ENCODE measurements around the gene TSPAN18. TPM values are rescaled to one million over a fixed set of nuclear protein-coding genes. Genes with fewer than 3 reads are reported as not detected.

TSPAN18 gene
- total and polyA plus RNA-seq, 2 donors from 2014 or later = 13.8 to 38.1 TPM

DNA sequence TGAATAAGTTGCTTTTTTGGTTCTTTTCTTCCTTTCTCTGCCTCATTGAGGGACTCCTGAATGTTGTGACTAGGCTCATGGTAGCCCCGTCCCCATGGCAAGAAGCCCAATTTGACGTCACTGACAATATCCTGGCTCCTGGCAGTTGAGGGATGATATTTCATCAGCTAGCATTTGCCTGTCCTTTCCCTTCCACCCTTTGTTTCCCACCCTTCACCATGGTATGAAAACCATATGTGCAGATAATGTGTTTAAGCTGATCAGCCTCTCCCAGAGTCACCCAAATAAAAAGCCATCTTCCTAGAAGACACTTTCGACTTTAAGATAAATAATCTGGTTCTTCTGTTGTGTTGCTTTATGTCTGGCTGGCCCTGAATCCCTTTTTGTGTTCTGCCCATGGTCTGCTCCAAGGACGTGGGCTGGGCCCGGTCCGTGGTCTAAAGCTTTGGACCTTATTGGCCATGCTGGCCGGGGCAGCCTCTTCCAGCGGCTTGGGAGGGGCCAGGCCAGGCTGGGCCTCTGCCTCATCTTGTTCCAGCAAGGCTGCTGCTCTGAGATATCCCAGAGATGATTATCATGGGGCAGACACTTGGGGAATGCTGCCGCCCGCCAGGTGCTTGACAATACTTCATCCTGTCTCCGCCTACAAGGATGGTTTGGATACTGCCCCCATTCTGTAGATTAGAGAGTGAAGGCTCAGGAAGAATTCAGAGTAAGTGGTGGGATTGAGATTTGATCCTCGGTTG is 5.1 kb downstream of the TSPAN18 start:
- H3K4me1 ChIP-seq (ENCODE audit: control insufficient read depth in 2 of 3, insufficient read depth in 2 of 3, low read depth in 1 of 3, low read length in 3 of 3) = peaks cover 0 to 6% (median 0%) of the 10 kb centered on the region in 3 donors
- no peaks in the 10 kb centered on the region for H3K36me3 ChIP-seq (ENCODE audit: control insufficient read depth in 2 of 3, insufficient read depth in 3 of 3, low read length in 3 of 3)
- no peak overlapping the region for H3K27ac ChIP-seq (ENCODE audit: low read depth in 2 of 2, low read length in 2 of 2)
- no peak overlapping the region for H3K4me3 ChIP-seq (ENCODE audit: low read length in 3 of 3)
- FAIRE-seq (no peak), DNase-seq (peak in 1 of 5 donors; percentile 28)
- no peak overlapping the region for H3K9ac ChIP-seq (ENCODE audit: low read length in 3 of 3)
- intact Hi-C loops (cut with DNase I) = no loop called here
- TF ChIP-seq, protein P1, sequence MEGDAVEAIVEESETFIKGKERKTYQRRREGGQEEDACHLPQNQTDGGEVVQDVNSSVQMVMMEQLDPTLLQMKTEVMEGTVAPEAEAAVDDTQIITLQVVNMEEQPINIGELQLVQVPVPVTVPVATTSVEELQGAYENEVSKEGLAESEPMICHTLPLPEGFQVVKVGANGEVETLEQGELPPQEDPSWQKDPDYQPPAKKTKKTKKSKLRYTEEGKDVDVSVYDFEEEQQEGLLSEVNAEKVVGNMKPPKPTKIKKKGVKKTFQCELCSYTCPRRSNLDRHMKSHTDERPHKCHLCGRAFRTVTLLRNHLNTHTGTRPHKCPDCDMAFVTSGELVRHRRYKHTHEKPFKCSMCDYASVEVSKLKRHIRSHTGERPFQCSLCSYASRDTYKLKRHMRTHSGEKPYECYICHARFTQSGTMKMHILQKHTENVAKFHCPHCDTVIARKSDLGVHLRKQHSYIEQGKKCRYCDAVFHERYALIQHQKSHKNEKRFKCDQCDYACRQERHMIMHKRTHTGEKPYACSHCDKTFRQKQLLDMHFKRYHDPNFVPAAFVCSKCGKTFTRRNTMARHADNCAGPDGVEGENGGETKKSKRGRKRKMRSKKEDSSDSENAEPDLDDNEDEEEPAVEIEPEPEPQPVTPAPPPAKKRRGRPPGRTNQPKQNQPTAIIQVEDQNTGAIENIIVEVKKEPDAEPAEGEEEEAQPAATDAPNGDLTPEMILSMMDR (IDR thresholded peaks at IDR 0.05; ENCODE audit: borderline replicate concordance, extremely low read depth, insufficient read depth) = no peak
- no peaks in the 10 kb centered on the region for H3K27me3 ChIP-seq (ENCODE audit: control insufficient read depth, insufficient read depth, low read length)
- no peaks in the 10 kb centered on the region for H3K9me3 ChIP-seq (ENCODE audit: control insufficient read depth in 2 of 3, insufficient read depth in 1 of 3, low read length in 3 of 3)

DNA sequence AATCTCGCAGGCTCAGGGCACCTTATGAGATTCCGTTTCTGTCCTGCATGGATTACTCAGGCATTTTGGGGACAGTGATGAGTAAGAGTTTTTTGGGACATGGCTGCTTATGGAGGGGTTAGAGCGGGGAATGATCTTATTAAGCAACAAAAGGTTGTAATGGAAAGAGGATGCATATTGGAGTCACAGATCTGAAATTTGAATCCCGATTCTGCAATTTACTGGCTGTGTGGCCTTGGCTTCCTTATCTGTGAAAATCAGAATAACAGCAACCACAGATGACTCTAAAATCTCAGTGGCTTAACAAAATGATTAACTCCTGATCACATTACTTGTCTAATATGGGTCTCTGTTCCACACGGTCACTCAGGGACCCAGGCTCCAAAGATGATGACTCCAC is 5.8 kb downstream of the TSPAN18 start:
- DNase-seq (no peak), FAIRE-seq (no peak)
- Histone ChIP-seq H3K4me3 (ENCODE audit: low read length in 3 of 3) (no peak overlapping the region), H3K27ac (ENCODE audit: low read depth in 2 of 2, low read length in 2 of 2) (no peak overlapping the region), H3K9me3 (ENCODE audit: control insufficient read depth in 2 of 3, insufficient read depth in 1 of 3, low read length in 3 of 3) (no peaks in the 10 kb centered on the region), H3K9ac (ENCODE audit: low read length in 3 of 3) (no peak overlapping the region), H3K27me3 (ENCODE audit: control insufficient read depth, insufficient read depth, low read length) (no peaks in the 10 kb centered on the region), H3K4me1 (ENCODE audit: control insufficient read depth in 2 of 3, insufficient read depth in 2 of 3, low read depth in 1 of 3, low read length in 3 of 3) (peaks cover 0 to 6% (median 0%) of the 10 kb centered on the region in 3 donors), H3K36me3 (ENCODE audit: control insufficient read depth in 2 of 3, insufficient read depth in 3 of 3, low read length in 3 of 3) (no peaks in the 10 kb centered on the region)
- TF ChIP-seq, protein P1 (IDR thresholded peaks at IDR 0.05; ENCODE audit: borderline replicate concordance, extremely low read depth, insufficient read depth) = no peak
- intact Hi-C loops (cut with DNase I) = no loop called here

DNA sequence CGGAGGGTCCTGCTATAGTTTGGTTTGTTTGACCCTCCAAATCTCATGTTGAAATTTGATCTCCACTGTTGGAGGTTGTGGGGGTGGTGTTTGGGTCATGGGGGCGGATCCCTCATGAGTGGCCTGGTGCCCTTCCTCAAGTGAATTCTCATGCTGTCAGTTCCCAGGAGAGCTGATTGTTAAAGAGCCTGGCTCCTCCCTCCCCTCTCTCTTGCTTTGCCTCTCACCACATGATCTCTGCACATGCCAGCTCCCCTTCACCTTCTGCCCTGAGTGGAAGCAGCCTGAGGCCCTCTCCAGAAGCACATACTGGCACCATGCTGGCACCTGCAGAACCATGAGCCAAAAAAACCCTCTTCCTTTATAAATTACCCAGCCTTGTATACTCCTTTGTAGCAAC is 7.1 kb downstream of the TSPAN18 start:
- peak in 1 of 5 donors; percentile 23 for DNase-seq
- no peaks in the 10 kb centered on the region for H3K36me3 ChIP-seq (ENCODE audit: control insufficient read depth in 2 of 3, insufficient read depth in 3 of 3, low read length in 3 of 3)
- no peak overlapping the region for H3K27ac ChIP-seq (ENCODE audit: low read depth in 2 of 2, low read length in 2 of 2)
- H3K27me3 ChIP-seq (ENCODE audit: control insufficient read depth, insufficient read depth, low read length) = no peaks in the 10 kb centered on the region
- no peaks in the 10 kb centered on the region for H3K9me3 ChIP-seq (ENCODE audit: control insufficient read depth in 2 of 3, insufficient read depth in 1 of 3, low read length in 3 of 3)
- TF ChIP-seq, protein P1 (IDR thresholded peaks at IDR 0.05; ENCODE audit: borderline replicate concordance, extremely low read depth, insufficient read depth) = no peak
- peaks cover 0 to 3% (median 0%) of the 10 kb centered on the region in 3 donors for H3K4me1 ChIP-seq (ENCODE audit: control insufficient read depth in 2 of 3, insufficient read depth in 2 of 3, low read depth in 1 of 3, low read length in 3 of 3)
- H3K4me3 ChIP-seq (ENCODE audit: low read length in 3 of 3) = no peak overlapping the region
- FAIRE-seq = no peak
- intact Hi-C loops (cut with DNase I) = no loop called here
- H3K9ac ChIP-seq (ENCODE audit: low read length in 3 of 3) = no peak overlapping the region
